NCI-H526 treated with DMSO at 0.1 percent for 48 hours (cell line): ENCODE measurements around the gene PLP2.
A peak's percentile ranks its signal among the peaks of the same experiment; 100 is the strongest.

Experiments used
- DNase-seq: peaks from one replicate; lab custom pipeline; 2025; lab: John Stamatoyannopoulos, UW

Gene PLP2

DNA sequence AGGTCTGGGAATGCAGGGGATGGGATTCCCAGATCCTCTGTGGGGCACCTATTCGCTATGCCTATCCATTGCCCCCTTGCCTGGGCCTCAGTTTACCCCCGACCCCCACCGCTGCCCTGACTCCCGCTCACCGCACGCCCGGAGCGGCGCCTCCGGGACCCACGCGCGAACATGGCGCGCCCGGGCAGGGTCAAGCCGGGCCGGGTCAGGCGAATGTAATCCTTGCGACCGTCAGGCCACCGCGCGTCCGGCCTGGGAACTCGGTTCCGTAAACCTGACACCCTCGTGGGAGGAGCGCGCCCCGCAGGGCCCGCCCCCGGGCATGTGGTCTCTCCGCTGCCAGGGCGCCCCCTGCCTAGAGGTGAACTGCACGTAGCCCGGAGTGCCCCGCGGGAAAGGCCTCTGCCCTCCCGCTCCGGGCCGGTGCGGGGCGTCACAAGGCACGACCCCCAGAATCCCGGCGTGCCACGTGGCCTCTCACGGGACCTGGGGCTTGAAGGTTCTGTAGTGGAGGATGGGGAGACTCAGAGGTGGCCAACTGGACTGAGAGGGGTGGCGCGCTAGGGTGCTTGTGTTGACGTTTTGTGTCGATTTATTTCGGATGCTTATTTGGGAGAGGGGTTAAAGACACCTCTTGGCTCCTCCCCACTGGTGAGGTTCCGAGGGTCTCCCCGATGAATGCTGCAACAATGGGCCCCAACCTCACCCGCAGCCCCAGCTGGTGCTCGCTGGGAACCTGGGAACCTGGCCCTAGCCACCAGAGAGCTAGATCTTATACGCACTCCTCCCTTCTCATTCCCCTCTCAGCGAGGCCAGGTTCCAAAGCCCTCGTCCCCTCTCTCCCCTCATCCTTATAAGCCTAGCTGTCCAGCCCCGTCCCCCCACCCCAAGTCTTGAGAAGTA is 14.7 kb downstream of the PLP2 start, which contains the start of gene PRICKLE3:
Gene PRICKLE3 (minus strand): TSS at position 249 of the 903 bp plus-strand sequence. CDS start 76 bp downstream, at position 173.
- DNase-seq: peak; percentile 29

DNA sequence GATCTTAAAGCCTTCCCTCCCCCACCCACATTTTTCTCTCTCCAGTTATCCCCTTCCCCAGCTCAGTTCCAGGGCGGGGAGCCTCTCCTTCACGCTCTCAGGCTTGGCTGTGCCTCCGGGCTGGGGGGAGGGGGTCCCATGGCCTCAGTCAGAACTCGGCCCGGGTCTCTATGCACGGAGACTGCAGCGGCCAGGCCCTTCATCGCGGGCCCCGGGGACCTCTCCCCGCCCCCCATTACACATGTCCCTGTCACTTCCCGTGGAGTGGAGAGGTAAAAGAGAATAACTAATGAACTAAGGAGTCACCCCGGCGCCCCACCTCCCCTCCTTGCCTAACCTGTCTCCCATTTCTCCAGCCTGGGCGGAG is 15.3 kb downstream of the PLP2 start:
- no peak for DNase-seq

DNA sequence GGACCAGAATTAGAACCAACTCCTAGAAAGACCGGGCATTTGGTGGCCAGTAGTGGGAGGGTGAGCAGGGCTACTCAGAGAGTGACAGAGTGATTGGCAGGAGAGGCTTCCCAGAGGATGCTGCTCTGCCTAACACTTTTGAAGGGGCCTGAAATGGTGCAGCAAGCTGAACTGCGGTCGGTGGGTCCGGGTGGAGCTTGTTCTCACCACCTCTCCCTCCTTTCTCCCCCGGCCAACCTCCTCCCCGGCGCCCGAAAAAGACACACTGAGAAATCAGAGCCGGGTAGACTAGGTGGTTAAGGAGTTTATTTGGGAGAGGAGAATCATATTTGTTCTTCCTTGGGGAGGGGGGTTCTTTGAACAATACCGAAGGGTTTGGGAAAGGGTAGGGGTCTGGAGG is 15.8 kb downstream of the PLP2 start:
- no peak for DNase-seq

DNA sequence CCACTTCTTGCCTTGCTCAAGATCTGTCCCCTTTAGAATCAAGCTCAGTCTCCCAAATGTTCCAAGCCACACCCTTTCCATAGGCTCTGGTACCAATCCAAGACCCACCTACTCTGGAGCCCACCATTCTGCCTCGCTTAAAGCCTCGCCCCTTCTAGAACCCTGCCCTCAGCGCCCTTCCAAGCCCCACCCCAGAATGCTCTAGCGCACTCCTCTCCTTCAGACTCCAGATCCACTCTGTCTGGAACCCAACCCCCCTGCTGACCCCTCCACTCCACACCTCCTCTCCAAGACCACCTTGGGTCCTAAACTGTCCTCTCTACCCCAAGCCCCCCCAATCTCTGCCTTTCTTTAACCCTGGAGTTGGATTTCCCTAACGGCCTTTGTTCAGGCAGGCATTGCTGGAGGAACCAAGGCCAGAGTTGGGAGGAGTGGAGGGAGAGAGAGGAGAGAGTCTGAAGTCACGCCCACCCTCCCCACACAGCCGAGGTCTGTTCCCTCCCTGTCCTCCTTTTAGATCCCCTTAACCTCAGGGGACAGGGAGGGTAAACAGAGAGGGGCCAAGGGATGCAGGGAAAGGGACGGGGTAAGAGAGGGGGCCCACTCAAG is 16.9 kb downstream of the PLP2 start:
- DNase-seq: no peak

DNA sequence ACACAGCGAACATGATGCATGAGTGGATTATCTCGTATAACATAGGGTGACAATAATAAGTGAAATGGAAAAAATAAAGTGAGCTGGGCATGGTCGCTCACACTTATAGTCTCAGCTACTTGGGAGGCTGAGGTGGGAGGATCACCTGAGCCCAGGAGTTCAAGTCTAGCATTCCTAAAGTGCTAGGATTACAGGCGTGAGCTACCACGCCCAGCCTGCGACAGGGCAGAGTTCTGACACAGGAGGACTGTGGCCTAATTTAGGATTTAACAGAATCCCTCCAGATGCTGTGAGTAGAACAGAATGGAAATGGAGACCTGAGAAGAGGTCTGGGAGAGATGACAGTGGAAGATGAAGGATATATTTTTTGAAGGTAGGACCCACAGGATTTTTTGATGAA is 17.9 kb downstream of the PLP2 start:
- DNase-seq: no peak

DNA sequence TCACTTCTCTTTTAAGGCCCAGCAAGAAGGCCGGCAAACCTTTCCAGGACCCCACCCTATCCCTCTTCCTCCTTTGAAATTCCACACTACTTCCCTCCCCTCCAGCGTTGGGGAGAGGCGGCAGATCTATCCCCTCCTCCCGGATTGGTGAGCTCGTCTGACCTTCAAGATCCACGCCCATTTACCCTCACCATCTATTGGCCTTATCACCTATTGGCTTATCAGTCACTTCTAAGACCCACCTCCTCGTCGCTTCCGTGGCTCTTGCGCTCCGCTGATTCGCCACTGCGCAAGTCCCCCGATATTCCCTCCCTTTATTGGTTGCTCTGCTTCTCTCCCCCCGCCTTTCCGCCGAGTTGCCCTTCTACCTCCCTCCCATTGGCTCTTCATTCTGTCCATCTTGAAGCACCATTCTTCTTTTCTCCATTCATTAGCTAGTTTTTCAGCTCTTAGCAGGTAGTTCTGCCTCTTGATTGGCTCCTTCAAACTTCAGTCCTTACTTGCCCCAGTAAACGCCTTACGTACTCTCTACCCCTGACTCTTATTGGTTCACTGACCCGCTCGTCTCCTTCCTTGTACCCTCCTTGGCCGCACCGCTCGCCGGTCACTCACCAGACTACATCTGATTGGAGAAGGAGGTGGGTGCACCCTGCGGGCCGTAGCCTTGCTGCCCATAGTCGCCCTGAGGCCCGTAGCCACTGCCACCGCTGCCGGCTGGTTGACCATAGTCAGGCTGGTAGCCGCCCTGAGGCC is 19.3 kb downstream of the PLP2 start:
- peak; percentile 98 for DNase-seq

DNA sequence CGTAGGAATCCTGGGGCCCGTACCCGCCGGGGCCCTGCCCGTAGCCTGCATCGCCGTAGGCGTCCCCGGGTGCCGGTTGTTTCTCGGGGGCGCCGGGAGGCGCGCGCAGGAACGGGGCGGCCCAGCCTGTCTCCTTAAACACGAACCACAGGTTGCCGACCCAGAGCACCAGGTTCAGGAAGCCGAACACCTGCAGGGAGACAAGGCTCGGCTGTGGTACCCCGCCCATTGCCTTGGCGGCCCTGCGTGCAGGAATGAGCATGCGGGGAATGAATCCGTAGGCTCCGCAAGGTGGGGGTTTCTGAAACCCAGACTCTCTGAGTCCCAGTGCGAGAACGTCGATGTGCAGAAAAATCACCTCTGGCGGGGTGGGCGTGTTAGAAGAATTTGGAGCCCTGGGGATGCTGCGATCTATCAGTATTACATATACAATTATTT is 19.9 kb downstream of the PLP2 start:
- DNase-seq: no peak

DNA sequence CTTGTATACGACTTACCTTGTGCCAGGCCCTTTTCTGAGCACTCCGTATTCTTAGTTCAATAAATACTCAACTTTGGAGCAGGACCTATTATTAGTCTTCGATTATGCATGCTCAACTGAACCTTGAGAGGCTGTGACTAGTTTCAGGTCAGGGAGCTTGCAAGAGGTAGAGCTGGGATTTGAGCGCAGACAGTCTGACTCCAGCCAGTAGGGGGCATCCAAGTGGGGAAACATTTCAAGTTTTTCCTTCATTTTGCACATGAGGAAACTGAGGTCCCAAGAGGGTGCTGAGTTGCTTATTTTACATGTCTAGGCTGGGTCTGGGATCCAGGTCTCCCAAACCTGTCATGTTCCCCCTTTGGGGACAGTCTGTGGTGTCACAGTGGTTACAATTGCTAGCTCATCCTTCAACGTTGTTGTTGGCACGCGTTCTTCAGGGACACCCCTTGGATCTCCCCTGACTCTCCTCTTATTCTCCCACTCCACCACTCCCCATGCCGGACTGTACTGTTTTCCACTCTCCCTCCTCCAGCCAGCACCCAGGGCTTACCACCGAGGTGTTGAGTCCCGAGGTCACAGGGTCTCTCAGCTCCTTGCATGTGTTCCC is 21.1 kb downstream of the PLP2 start:
- no peak for DNase-seq

DNA sequence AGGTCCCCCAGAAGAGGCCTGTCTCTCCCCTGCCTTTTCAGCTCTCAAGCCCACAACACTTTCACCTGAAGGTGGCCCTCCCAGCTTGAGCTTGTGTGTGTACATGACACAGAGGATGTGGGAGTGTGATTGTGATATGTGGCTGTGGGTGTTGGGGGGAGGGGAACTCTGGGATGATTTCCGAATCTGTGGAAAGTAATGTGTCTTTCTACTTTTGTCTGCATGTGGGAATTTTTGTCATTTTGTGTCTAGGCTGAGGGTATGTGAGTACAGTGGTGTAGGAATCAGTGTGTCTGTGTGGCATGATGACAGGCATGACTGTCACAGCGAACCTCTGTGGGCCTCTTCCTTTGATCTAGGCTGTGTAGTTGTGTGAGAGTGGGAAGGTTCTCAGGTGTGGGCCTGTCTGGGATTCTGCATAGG is 21.9 kb downstream of the PLP2 start:
- DNase-seq: no peak

DNA sequence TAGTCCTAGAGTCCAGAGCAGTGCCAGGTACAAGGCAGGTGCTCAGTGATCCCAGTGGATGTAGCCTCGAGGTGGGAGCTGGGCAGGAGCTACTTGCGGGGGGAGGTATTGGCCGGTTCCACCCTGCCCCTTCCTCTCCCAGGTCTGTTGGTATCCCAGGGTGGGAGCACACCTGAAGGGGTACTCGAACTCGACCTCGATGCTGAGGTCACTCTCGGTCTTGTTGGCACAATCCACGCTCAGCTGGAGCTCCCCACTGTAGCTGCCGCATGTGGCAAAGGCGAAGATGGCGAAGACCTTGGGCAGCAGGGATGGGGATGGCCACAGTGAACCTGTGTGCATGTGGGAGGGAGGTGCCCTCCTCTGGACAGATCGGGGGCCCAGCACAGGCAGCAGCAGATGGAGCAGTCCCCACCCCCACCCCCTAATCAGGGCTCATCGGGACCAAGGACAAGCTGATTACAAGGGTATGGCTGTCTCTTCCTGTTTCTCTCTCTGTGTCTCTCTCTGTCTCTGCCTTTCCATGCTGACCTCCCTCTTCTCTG is 25.9 kb downstream of the PLP2 start:
- no peak for DNase-seq

DNA sequence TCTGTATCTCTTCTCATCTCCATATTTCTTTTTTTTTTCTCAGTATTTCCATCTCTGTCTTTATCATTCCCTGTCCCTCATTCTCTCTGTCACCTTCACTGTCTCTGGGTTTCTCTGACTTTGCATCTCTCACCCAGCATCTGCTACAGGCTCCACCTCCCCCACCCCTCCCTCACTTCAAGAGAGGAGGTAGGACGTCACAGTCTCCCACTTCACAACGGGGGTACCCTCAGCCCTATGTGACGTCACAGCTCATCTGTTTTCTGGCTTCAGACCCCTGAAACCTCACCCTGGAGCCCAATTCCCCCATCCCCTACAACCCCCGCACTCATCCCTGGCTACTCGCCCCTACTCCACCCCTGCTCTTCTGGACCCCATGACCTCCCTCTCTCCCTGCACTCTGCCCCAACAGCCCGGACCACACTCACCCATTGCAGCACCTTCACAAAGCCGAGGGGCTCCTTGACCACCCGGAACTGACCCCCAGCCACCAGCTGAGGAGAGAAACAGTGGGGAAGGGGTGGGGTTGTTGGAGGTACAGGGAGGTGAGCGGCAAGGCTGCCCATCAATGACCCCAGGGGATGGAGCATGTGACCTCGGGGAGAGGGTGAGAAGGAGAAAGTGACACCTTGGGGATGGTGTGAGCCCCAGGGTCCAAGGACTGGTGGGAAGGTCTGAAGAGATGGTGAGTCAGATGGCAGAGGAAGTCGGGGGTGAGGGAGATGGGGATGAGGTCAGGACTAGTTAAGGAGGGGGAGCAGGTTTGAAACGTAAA is 27.0 kb downstream of the PLP2 start:
- no peak for DNase-seq

DNA sequence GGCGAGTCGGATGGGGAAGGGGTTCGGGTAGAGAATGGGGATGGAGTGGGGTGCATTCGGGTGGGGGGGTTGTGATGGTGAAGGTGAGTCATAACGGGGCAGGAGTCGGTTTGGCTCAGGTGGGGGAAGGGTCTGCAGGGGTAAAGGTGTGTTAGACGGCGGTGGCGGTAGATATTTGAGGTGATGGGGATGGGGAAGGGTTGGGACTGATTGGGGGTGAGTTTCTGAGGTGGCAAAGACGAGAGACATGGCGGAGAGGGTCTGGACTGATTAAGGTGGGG is 27.6 kb downstream of the PLP2 start:
- no peak for DNase-seq

DNA sequence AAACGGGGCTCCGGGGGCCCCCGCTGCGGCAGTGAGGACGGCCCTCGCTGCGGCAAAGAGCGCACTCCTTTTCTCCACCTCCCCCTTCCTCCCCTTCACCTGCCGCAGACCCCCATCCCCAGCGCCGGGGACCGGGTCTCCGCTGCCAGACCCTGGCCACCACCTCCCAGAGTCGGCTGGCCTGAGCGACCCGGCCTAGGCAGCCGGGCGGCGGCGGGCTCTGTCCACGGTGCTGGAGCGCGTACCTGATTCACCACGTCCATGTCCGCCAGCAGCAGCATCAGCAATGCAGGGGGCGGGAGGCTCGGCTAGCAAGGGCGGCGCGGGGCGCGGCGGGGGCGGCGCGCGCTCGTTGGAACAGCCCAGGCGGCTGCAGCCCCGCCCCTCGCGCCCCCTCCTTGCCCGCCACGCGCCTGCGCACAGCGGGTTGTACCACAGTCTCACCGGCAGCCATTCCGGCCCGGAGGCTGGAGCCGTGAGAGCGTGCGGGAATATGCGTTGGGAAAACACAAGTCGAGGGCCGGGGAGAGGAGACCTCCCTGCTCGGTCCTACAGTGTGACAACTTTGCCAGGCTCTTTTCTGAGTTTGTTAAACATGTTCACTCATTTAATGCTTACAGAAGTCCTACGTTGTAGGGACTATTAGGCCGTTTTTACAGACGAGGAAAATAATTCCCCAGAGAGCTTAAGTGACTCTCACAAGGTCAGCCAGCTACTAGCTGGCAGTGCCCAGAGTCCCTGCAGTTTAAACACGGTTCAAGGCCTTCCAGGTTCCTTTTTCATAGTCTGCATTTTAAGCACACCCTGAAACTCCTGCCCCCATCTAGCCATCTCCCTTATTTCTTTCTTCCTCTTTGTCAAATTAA is 28.4 kb downstream of the PLP2 start, which contains the start of gene SYP:
Gene SYP (minus strand): TSS at position 288 of the 866 bp plus-strand sequence. CDS start 7 bp downstream, at position 281.
- peak; percentile 55 for DNase-seq

DNA sequence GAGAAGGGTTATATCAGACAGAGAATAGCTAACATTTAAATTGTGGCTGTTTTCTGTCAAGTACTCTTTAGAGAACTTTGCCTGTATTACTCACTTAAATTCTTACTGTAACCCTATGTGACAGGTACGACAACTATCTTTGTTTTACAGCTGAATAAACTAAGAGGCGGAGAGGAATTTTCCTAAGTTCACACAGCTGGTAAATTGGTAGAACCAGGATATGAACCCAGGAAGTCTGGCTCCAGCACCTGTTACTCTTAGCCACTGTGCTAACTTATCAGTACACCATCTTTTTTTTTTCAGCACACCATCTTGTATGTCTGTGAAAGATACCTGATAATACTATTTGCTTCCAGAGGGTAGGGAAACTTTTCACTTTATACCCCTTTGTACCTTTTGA is 30.3 kb downstream of the PLP2 start:
- peak; percentile 74 for DNase-seq

DNA sequence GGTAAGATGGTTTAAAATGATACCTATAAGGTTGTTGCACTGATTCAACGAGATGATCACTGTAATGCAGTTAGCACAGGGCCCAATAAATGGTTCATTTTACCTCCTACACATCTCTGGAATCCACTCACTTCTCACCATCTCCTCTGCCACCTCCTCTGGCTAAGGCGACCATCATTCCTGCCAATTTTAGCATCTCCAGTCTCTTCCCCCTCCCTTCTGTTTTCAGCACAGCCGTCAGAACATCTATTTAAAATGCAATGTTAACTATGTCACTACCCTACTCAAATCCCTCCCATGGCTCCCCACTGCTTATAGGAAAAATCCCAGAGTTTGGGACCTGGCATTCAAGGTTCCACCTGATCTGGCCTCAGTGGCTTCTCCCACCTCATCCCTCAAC is 31.8 kb downstream of the PLP2 start:
- no peak for DNase-seq

DNA sequence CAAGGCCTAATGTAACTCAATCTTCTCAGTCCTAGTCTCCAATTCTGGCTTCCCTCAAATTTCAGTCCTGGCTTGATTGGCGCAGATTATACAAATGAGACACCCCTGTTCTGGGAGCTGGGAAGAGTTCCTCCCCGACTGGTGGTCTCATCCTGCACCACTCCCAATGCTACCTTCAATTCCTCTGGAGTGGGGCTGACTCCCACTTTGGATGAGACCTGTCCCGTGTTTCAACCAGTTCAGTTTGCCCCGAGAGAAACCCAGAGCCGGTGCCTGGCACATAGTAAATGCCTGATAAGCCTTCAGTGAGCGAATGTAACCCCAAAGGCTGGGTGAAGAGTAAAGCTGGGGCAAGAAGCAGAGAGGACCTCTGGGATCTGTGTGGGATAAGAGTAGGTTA is 32.3 kb downstream of the PLP2 start:
- DNase-seq: no peak

DNA sequence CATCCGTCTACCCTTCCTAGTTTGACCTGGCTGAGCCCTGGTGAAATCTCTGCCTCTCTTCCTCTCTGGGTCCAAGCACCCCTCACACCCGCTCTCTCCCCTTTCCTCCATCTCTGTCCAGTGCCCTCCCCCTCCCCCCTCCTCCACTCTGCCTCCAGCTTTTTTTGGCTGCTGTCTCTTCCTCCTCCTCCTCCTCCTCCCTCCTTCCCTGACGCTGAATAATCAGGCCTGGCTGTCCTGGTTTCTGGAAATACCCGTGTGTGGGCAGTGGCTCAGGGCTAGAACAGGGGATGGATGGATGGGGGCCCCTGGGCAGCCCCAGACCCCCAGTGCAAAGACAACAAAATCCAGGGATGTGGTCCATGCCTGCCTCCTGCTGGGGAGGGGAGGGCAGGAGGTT is 33.0 kb downstream of the PLP2 start:
- DNase-seq: no peak

DNA sequence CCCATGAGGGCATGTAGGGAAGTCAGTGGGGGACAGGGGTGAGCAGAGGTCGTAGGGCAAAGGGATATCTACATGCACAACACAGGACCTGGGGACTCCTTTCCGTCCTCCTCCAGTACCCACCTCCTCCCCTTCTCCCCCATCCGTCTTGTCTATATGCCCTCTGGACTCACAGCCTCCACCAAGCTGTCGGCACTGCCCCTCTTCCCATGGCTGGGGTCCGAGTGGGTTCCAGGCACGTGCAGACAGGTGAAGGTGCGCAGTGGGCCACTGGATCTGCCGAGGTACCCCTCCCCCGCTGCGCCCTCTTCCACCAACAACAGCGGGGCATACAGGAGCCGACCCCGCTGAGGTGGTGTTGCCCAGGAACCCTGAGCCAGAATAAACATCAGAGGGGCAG is 33.7 kb downstream of the PLP2 start:
- DNase-seq: no peak

DNA sequence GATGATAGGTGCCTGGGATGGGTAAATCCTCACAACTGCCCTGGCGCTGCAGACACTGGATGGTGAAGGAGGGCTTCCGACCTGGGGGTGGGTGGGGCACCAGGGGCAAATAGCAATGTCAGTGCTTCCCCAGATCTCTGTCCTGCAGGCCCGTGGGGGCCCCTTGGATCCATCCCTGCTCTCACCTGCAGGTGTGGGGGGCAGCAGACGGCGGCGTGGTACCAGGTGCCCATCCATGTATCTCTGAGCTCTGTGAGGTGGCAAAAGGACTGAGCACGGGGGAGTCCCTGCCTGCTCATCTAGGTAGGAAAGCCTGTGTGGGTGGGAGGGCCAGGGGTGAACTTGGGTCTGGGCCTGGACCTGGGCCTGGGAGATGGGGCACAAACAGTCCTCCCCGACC is 34.8 kb downstream of the PLP2 start:
- DNase-seq: no peak

DNA sequence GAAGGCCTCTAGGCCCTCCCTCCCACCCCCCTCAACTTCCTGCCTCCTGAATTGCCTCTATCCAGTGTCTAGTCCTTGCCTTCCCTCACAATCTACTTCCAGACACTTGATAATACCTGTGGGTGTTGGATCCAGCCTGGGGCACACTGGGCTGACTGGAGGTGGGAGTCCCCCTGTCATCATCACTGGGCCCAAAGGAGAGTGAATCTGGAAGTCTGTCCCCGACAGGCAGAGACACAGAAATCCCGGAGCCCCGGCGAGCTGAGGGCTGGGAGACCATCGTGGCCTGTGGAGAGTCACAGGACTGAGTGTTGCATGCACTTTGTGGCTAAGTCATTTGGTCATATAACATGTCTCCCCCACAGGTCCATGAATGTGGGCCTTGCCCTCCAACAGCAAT is 36.7 kb downstream of the PLP2 start:
- no peak for DNase-seq
